ENCODE data around the gene PLA2G2D.

DNA sequence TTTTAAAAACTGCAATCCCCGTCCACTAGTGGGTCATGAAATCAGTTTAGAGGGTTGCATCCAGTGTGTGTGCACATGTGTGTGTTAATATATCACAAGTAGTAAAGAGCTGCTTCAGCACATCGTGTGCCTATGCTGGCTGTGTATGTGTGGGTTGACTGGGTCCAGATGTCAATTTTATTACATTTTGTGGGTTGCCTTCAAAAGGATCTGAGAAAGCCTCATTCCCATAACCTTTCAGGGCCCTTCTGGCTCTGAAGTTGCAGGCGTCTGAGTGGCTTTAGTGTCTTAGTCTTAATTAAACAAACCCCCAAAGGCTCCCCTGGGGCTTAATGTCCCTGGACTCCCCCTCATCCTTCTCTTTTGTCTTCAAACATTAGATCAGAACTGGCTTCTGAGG, 19.8 kb downstream of the PLA2G2D start:
- no peak for TF ChIP-seq BACH2 (CRISPR knock-in tag; IDR thresholded peaks at IDR 0.05; ENCODE audit: borderline replicate concordance)
- no peak for TF ChIP-seq TSHZ2 (CRISPR knock-in tag; IDR thresholded peaks at IDR 0.05)
- TF ChIP-seq ZFP30 (CRISPR knock-in tag; IDR thresholded peaks at IDR 0.05): no peak
- no peak for TF ChIP-seq CSDC2 (CRISPR knock-in tag; IDR thresholded peaks at IDR 0.05)
- TF ChIP-seq ZC3H10 (CRISPR knock-in tag; IDR thresholded peaks at IDR 0.05): no peak
- TF ChIP-seq ARNTL (CRISPR knock-in tag; IDR thresholded peaks at IDR 0.05; ENCODE audit: borderline replicate concordance, low read depth): no peak
- TF ChIP-seq ZFP3 (CRISPR knock-in tag; IDR thresholded peaks at IDR 0.05): no peak
